ENCODE results near the gene DHX40. TPM values are rescaled to one million over a fixed set of nuclear protein-coding genes. Genes with fewer than 3 reads are reported as not detected.
"Not testable (repeated sequence)": the region's sequence is repeated elsewhere in the genome, so short reads cannot be mapped to it uniquely, and the experiment has no call there.

DHX40 gene
- total and polyA plus RNA-seq, 12 donors: 19.3 to 48.6 (median 36.2) TPM

DNA sequence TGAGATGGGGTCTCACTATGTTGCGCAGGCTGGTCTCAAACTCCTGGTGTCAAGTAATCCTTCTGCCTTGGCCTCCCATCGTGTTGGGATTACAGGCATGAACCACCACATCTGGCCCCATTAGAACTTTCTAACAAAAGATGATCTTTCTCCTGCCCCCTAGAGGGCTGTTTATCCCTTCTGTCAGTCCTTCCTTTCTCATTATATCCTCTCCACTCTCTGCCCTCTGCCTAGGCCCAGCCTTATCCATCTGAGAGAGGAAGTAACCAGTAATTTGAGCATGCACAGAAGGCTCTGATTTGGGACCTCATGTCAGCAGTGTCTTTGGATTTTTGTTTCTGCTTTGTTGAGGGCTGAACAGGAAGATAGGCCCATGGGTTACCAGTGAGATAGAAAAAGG, 4.4 kb upstream of the DHX40 start:
- Histone ChIP-seq H3K36me3 (replicated peaks in 1 of 2) (no peaks in the 10 kb centered on the region), H3K27me3 (no peaks in the 10 kb centered on the region), H3K4me3 (no peak overlapping the region), H3K4me1 (replicated peaks in 1 of 2) (peaks cover 3 to 4% of the 10 kb centered on the region in 2 donors), H3K27ac (no peak overlapping the region), H3K9me3 (replicated peaks in 1 of 3) (no peaks in the 10 kb centered on the region)
- TF ChIP-seq CTCF (IDR thresholded peaks at IDR 0.05) (peak in 2 of 6 experiments; percentile 13 to 28), POLR2A (IDR thresholded peaks at IDR 0.05) (no peak)
- 65 to 83% (median 79%) methylated on average over 2 of the region's 2 CpGs for WGBS, 4 donors
- DNase-seq: peak in 1 of 7 donors; percentile 21
- intact Hi-C loops (cut with DNase I): no loop called here

GRCh38 chr17:59565959-59566324, 532 bp downstream of the DHX40 start:
- 0% methylated on average over 9 of the region's 9 CpGs for WGBS, 4 donors
- no peak for TF ChIP-seq CTCF (IDR thresholded peaks at IDR 0.05)
- TF ChIP-seq POLR2A (IDR thresholded peaks at IDR 0.05): no peak
- intact Hi-C loops (cut with DNase I): no loop called here
- Histone ChIP-seq H3K36me3 (replicated peaks in 1 of 2) (peaks cover 0 to 7% of the 10 kb centered on the region in 2 donors), H3K4me1 (replicated peaks in 1 of 2) (peaks cover 3 to 12% of the 10 kb centered on the region in 2 donors), H3K4me3 (peak overlapping the region; percentile 73 to 100 (median 94)), H3K27me3 (no peaks in the 10 kb centered on the region), H3K27ac (peak overlapping the region; percentile 73 to 84 (median 75)), H3K9me3 (replicated peaks in 1 of 3) (no peaks in the 10 kb centered on the region)
- DNase-seq: peak; percentile 71 to 89 (median 83)

GRCh38 chr17:59569151-59569550, 3.7 kb downstream of the DHX40 start:
- H3K9me3 ChIP-seq (replicated peaks in 1 of 3); intact Hi-C loops (cut with DNase I); DNase-seq; H3K27me3 ChIP-seq; H3K4me3 ChIP-seq; H3K27ac ChIP-seq: not testable (repeated sequence)
- H3K36me3 ChIP-seq (replicated peaks in 1 of 2): peaks cover 0 to 18% of the 10 kb centered on the region in 2 donors
- WGBS, 4 donors: 95 to 98% (median 96%) methylated on average over 5 of the region's 5 CpGs
- peaks cover 3 to 12% of the 10 kb centered on the region in 2 donors for H3K4me1 ChIP-seq (replicated peaks in 1 of 2)

- H3K4me1 ChIP-seq (replicated peaks in 1 of 2): no peaks in the 10 kb centered on the region
- TF ChIP-seq POLR2A (IDR thresholded peaks at IDR 0.05): no peak
- no peak for TF ChIP-seq CTCF (IDR thresholded peaks at IDR 0.05)
- peaks cover 0 to 28% of the 10 kb centered on the region in 2 donors for H3K36me3 ChIP-seq (replicated peaks in 1 of 2)
- intact Hi-C loops (cut with DNase I): no loop called here
- H3K27me3 ChIP-seq: no peaks in the 10 kb centered on the region
- H3K4me3 ChIP-seq: no peak overlapping the region
- no peaks in the 10 kb centered on the region for H3K9me3 ChIP-seq (replicated peaks in 1 of 3)
- DNase-seq: no peak
- peak overlapping the region in 1 of 5 donors; percentile 0 for H3K27ac ChIP-seq
- WGBS, 4 donors: 82 to 92% (median 90%) methylated on average over 10 of the region's 10 CpGs
Measured at GRCh38 chr17:59572301-59572924, 7.0 kb downstream of the DHX40 start.

- H3K27me3 ChIP-seq; H3K27ac ChIP-seq; H3K36me3 ChIP-seq (replicated peaks in 1 of 2); H3K4me3 ChIP-seq; H3K9me3 ChIP-seq (replicated peaks in 1 of 3); intact Hi-C loops (cut with DNase I); H3K4me1 ChIP-seq (replicated peaks in 1 of 2); DNase-seq: not testable (repeated sequence)
- no CpG with 5 or more reads among the region's 1 CpG for WGBS, 4 donors
Measured at GRCh38 chr17:59584168-59584567, 18.8 kb downstream of the DHX40 start.

Data from adrenal gland (tissue), 12 donors.